Measurements from ENCODE around the gene PLA2G6. TPM values are rescaled to one million over a fixed set of nuclear protein-coding genes. Genes with fewer than 3 reads are reported as not detected.

The PLA2G6 gene
- total RNA-seq, 1 donor from 2014 or later = 17.0 TPM

DNA sequence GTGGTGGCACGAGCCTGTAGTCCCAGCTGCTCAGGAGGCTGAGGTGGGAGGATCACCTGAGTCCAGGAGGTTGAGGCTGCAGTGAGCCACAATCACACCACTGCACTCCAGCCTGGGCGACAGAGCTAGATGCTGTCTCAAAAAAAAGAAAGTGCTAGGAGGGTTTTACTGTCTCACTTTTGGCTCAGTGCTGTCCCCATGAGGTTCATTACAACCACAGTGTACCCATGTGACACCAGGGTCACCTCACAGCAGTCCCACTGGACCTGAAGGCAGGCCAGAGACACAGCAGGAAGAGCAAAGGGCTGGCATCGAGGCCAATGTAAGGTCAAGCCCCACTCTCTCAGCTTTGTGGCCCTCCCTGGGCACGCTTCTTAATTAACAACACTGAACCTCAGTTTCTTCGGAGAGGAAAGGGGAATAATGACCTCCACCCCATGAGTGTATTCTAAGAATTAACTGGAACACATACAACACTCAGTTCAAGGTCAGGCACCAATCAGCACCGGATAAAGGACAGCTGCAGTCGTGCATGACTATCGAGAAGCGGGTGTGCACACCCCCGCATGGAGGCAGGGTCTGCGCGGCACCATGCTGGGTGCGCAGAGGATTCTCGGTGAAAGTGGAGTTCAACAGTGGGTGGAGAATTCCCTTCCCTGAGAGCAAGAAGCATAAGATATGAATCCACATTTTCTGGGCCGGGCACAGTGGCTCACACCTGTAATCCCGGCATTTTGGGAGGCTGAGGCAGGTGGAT is 40.2 kb downstream of the PLA2G6 start:
- intact Hi-C loops (cut with micrococcal nuclease) = no loop called here
- ATAC-seq (no peak), DNase-seq (no peak)

DNA sequence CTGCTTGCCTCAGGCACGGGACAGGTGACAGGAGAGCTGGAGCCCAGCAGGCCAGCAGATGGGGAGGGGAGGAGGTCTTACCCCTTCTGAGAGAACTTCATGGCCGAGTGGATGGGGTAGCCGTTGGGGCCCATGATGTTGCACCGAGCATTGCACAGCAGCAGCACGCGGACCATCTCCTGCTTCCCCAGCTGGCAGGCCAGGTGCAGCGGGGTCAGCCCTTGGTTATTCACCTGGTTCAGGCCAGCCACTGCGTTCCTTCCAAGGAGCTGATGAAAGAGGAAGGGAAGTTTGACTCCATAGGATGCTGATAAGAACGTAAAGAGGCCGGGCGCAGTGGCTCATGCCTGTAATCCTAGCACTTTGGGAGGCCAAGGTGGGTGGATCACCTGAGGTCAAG is 41.7 kb downstream of the PLA2G6 start:
- ATAC-seq = no peak
- intact Hi-C loops (cut with micrococcal nuclease) = no loop called here
- no peak for DNase-seq

DNA sequence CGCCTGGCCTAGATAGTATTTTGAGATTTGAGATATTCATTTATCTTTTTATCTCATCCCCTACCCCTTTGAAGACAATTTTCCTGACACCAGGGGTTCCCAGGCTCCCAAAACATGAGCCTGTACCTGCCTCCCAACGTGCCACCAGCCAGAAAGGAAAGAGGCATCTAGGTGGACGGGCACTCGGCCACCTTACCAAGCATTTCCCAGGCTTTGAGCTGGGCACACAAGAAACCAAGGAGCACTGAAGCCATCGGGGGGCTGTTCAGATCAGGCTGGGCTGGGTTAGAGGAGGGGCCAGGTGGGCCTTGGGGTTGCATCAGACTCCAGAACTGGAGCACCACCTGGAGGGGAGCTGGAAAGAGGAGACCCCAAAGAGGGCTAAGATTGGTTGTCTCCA is 42.7 kb downstream of the PLA2G6 start:
- DNase-seq (no peak), ATAC-seq (no peak)
- intact Hi-C loops (cut with micrococcal nuclease) = no loop called here

DNA sequence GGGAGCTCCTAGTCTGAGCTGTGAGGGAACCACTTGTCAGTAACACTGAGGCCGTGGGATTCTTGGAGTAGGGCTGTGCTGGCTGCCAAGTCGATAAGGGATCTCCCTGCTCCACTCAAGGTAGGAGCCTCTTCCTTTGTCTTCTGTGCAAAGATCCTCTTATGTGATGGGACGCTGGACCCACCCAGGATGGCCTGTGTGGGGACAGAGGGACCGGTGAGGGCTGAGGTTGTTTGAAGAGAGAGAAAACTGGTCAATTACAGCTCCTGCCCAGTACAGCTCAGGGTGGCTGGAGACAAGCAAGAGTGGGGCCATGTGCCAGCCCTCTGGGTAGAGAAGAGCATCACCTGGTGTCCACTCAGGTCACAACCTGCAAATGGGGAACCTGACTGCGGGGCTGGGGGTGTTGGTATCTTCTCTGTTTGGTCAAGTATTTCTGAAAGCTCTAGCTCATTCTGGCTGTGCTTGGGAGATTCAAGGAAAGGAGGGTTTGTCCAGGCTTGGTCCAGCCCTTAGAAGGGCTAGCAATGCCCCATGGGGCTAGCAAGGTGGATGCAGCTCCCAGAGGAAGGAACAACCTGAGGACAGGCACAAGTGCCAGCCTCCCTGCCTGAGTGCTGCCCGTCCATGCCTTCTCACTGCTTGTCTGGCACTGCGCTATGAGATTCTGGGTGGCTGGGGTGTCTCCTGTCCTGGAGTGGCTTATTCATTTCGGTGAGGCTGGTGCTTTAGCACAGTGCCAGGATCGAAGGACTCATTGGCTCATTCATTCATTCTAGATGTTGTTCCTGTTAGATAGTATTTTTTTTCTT is 43.5 kb downstream of the PLA2G6 start:
- intact Hi-C loops (cut with micrococcal nuclease) = no loop called here
- DNase-seq = no peak
- ATAC-seq = no peak

DNA sequence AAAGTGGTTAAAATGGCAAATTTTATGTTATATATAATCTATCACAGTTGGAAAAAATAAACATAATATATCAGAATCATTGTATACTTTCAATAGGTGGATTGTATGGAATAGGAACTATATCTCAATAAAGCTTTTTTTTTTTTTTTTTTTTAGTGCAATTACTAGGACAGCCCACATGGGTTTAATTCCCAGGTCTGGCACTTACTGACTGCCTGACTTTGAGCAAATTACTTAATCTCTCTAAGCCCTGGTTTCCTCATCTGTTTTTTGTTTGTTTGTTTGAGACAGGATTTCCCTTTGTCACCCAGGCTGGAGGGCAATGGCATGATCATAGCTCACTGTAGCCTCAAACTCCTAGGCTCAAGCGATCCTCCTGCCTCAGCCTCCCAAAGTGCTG is 45.0 kb downstream of the PLA2G6 start:
- intact Hi-C loops (cut with micrococcal nuclease) = no loop called here
- DNase-seq (no peak), ATAC-seq (no peak)

DNA sequence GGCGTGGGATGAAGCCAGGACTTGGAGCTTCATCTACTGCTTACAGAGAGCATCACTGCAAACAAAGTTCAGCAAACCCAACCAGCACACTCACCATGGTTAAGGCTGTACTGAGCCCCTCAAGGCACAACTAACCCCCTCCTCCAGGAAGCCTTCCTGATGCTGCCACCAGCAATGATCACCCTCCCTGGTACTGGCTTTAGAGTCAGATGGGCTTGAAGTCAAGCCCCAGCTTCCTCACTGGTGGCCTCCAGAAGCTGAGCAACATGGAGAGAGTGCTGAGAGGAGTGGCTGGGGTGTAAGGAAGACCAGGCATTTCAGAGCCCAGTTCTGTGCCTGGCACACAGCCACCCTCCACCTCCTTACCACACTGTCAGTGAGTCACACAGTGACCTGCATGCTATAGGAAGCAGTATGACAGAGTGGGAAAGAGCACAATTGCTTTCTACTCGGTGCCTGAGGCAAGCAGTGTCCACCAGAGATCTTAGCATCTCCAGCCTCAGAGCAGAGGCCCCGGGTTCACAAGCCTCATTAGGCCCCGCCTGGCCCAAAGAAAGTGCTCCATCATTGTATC is 46.4 kb downstream of the PLA2G6 start:
- ATAC-seq (no peak), DNase-seq (no peak)
- intact Hi-C loops (cut with micrococcal nuclease) = no loop called here

DNA sequence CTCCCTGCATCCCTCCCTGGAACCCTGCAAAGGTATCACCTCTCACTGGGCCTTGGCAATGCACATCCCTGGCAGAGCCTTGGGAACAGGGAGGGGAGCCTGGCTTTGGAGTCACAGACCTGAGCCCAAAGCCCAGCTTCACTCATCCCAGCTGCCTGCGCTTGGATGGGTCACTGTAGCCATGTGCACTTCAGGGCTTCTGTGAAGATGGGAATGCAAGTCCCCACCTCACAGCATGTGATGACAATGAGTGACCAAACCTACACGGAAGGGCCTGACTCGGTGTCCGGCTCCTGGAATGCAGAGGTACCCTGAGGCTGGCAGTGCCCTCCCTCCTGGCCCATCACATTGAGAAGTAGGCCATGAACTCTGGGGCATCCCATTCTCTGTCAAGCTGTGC is 48.3 kb downstream of the PLA2G6 start:
- DNase-seq = no peak
- ATAC-seq = no peak
- intact Hi-C loops (cut with micrococcal nuclease) = no loop called here

DNA sequence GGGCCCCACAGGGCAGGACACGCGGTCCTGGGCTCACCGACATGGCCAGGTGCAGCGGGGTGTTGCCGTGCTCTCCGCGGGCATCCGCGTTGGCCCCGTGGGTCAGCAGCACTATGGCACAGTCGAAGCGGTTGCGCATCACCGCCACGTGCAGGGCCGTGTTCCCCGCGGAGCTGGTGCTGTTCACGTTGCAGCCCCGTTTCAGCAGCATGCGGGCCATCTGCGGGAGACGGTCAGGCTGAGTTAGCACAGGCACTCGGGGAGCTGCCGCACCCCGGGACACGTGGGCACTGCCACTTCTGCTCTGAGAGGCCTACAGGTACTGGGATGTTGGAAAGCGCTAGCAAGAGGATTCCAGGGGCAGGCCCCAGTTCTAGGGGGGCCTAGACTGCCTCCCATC is 48.8 kb downstream of the PLA2G6 start:
- ATAC-seq (no peak), DNase-seq (no peak)
- intact Hi-C loops (cut with micrococcal nuclease) = no loop called here

DNA sequence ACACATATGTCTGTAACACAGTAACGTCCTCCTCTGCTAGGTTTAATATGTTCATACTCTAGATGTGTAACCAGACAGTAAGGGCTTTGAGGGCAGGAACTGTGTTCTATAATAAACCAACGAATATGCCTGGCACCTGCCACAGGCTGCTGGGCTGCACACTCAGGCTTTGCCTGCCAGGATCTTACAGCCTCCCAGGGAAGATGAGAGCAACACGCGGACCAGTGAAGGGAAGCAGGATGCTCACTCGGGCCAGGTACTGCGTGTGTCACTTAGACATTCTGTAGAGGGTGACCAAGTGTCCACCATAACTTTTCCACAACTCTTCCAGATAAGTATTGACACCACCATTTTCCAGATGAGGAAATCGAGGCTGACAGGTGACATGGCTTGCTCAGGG is 49.5 kb downstream of the PLA2G6 start:
- no peak for DNase-seq
- ATAC-seq = no peak
- intact Hi-C loops (cut with micrococcal nuclease) = no loop called here

DNA sequence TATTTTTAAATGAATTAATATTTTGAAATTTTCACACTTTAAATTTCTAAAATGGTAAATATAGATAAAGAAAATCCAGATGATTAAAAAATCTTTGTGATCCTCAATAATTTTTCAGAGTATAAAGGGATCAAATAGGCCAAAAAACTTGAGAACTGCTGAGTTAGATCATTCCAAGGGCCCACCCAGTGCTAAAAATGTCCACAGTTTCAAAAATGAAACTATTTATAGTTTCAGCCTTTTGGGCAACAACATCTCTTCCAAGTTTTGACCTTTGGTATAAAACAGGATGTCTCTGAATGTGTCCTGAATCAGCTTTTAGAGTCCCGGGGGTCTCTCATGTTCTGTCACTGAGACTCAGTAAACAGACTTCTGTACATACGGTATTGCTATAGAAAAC is 50.2 kb downstream of the PLA2G6 start:
- ATAC-seq = no peak
- intact Hi-C loops (cut with micrococcal nuclease) = no loop called here
- no peak for DNase-seq

DNA sequence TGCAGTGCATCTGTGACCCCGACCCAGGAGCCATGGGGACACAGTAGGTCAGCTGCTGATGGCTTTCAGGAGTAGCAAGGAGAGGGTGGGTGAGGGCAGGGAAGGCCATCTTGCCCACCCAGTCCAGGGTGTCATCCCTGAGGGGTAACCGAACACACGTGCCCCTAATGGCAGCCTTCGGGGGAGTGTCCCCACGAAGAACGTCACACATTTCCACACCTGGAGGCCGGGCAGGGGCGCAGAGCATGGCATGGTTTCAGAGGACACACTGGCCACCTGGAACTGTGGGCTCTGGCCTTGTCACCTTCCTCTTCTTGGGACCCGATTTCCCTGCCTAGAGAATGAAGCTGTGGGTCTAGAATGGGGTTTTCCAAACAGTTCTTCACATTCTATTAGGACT is 51.8 kb downstream of the PLA2G6 start:
- intact Hi-C loops (cut with micrococcal nuclease) = no loop called here
- ATAC-seq (no peak), DNase-seq (no peak)

DNA sequence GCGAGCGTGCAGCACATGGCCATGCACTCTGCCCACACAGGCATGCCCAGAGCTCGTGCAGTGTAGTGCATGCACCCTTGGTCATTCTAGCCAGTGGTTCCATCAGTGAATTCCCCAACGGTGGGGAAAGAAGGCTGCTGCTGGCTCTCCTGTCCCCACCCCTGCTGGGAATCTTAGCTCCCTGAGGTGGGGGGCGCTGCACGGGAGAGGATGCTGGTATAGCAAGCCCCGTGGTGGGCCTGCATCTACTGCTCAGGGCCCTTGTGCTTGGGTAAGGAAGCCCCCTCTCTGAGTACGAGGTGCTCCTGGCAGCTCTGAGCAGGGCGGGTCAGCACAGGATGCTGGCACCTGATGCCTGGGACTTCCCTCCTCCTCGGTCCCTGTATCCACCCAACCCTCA is 52.6 kb downstream of the PLA2G6 start:
- ATAC-seq = no peak
- intact Hi-C loops (cut with micrococcal nuclease) = no loop called here

DNA sequence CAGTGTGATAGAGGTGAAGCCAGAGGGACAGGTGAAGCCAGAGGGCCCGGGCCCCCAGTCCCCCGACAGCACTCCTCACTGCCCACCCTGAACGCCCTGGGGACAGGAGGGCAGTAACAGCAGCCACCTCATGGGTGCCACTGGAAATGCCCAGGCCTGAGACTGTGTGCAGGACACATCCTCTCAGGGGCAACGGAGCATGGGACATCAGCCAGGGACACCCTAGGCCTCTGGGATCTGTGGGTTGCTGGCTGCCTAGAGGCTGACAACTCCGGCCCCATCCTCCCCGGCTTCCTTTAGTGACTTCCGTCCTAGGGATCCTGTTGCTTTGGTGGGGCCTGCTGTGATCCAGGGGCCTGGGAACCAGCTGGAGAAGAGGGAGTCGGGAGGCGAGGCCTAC is 53.8 kb downstream of the PLA2G6 start:
- DNase-seq (no peak), ATAC-seq (no peak)
- intact Hi-C loops (cut with micrococcal nuclease) = no loop called here

More for the DNA sequence above, 52.6 kb downstream of the PLA2G6 start:
- DNase-seq = no peak

DNA sequence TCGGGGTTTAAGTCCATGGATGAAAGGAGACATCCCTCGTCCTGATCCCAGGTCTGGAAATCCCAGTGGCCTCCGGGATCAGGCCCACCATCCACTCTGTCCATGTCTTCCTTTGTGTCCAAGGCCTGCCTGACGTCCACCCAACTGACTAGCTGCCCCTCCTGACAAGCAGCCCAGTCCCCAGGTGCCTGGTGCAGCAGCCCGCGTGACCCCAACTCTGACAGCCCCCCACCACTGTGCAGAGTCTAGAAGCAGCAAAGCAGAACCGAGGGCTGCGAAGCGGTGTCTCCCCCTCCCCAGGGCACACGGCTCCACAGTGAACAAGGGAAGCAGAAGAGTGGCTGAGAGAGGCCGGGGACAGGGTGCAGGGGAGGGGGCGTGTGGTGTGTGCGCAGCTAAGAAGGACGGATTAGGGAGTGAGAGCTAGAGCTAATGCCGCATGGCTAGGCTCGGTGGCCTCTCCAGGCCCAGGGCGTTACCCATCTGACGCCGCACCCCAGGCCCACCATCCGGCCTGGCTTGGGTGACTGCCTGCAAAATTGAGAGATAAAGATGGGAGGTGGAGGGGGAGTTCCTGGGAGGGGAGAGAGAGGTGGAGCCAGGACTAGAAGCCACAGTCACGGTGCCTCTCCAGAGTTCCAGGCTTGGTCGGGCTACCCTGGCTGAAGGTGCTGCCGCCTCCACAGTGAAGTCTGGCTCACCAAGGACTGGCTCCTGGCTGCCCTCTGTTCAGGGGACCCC is 54.5 kb downstream of the PLA2G6 start:
- no peak for DNase-seq
- ATAC-seq = no peak
- intact Hi-C loops (cut with micrococcal nuclease) = no loop called here

DNA sequence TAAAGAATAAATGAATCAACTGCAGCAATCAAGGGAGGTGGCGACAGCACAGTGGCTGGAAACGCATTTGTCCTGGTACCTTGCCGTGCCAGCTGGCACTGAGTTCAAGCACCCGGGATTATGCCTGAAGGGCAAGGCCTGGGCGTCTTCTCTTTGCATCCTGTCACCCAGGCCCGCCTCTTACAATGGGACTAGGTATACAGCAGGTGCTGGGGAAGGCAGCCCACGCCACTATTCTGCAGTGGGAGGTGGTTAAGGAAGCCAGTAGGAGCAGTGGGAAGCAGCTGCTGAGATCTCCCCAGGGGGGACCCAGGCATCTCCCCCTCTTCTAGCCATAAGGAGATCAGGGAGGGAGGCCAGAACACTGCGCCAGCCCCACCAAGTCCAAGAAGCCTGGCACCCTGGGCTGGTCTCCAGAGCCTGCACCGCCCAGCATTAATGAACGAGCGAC is 55.9 kb downstream of the PLA2G6 start:
- intact Hi-C loops (cut with micrococcal nuclease) = no loop called here
- DNase-seq (peak; percentile 65), ATAC-seq (peak; percentile 51)

DNA sequence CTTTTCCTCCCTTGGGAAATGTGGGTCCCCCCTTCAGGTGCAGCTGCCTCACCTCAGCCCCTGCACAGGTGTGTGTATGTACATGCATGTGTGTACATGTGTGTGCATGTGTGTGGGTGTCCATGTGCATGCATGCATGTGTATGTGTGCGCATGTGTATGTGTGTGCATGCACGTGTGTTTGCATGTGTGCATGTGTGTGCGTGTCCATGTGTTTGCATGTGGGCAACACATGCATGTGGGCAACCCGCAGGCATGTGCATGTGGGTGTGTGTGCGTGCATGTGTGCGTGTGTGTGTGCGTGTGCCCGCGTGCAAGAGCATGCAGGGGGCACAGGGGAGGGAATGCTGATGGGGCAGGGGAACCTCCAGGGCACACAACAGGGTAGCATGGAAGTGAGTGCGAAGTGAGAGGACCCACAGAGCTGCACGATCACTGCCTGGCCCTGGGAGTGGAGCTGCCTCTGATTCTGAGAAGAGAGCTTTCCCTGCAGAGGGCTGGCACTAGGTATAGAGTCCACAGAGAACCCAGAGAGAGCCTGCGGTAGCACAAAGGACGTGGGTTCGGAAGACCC is 56.5 kb downstream of the PLA2G6 start:
- intact Hi-C loops (cut with micrococcal nuclease) = no loop called here
- DNase-seq = no peak
- ATAC-seq = no peak

DNA sequence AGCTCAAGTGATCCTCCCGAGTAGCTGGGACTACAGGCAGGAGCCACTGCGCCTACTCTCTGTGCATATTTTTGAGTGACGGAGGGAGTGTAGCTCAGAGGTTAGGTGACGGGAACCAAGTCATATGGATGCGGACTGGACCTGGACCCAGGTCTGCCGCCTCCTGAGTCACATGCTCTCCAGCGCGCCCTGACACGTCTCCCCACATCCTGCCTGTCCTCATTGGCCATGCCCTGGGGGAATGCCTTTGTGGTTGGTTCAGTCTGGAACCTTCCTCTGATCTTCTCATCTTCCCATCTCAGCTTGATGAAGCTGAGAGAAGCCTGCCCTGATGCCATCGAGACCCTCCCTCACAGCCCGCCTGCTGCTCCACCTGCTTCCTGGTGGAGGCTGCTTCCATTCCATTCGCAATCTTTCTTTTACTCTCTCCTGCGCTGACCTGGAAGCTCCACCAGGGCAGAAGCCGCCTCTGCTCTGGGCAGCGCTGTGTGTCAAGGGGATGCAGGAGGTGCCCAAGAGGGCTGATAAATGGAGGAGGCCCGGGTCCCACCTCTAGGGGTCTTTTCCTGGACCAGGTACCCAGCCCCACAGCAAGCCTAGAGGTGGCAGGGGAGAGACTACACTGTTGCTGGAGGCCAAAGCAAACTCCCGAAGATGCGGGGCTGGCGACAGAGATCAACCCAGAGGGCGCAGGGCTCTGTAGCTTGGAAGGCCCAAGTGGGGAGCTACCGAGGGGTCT is 57.2 kb downstream of the PLA2G6 start:
- ATAC-seq = no peak
- intact Hi-C loops (cut with micrococcal nuclease) = no loop called here
- DNase-seq = no peak

DNA sequence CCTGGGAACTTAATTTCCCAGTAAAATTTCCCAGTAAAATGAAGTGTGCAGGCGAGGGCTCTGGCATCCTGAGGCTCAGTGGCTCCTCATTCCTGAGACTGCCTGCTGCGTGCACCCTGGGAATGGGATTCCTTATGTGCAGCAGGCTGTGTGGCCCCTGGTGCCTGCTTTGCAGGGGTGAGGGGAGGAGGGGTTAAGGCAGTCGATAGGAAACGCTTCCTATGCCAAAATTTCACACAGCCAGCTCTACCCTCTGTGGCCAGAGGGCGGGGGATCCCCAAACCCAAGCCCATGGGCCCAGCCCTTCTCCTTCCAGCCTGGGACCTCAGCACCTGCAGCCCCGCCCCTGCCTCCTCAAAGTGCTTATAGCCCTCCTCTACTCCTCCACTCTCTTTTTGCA is 59.0 kb downstream of the PLA2G6 start:
- intact Hi-C loops (cut with micrococcal nuclease) = no loop called here
- ATAC-seq = no peak
- no peak for DNase-seq

All from left ventricle myocardium superior (tissue), 1 donor.